Breast epithelium (tissue), 4 donors: Measurements from ENCODE around the gene CYSLTR2. TPM values are rescaled to one million over a fixed set of nuclear protein-coding genes. Genes with fewer than 3 reads are reported as not detected.

Source experiments
- DNase-seq, 2 donors: peaks; one replicate each; pipeline ENCODE4 v3.0.0-alpha.2; 2019; ENCODE audit warnings: low spot score in 2 of 2
- H3K27ac ChIP-seq, 2 donors: fragments of 200-600 bp; sonication (generic) in 1 of 2; one replicate each; pipeline ENCODE4 v1.5.1; 2016 to 2019; ENCODE audit warnings: mild to moderate bottlenecking in 1 of 2
- H3K27me3 ChIP-seq, 2 donors: fragments of 200-600 bp; sonication (generic) in 1 of 2; one replicate each; pipeline versions ENCODE4 v1.5.1 to v1.6.0; 2017 to 2019; ENCODE audit warnings: control low read depth in 1 of 2, mild to moderate bottlenecking in 1 of 2
- H3K36me3 ChIP-seq: fragments of 200-600 bp; one replicate; pipeline ENCODE4 v1.5.1; 2019
- H3K4me1 ChIP-seq, 2 donors: fragments of 200-600 bp; sonication (generic); one replicate each; pipeline ENCODE4 v1.5.1; 2016 to 2019; ENCODE audit warnings: control low read depth in 1 of 2
- H3K4me3 ChIP-seq, 3 donors: fragments of 200-600 bp; sonication (generic); 1 replicate in 2 of 3; 2 replicates in 1 of 3; pipeline ENCODE4 v1.5.1; 2016 to 2019; ENCODE audit warnings: mild to moderate bottlenecking in 3 of 3, moderate library complexity in 2 of 3
- H3K9me3 ChIP-seq, 2 donors: fragments of 200-600 bp; sonication (generic) in 1 of 2; one replicate each; pipeline ENCODE4 v1.5.1; 2016 to 2019; ENCODE audit warnings: control low read depth in 1 of 2
- POLR2A ChIP-seq: fragments of 450-650 bp; IDR thresholded peaks from one replicate; pipeline ENCODE4 v1.6.1; 2016; ENCODE audit warnings: antibody characterized with exemption, mild to moderate bottlenecking, moderate library complexity
- POLR2AphosphoS5 ChIP-seq, 3 donors: sonication (generic); formaldehyde crosslinking; IDR thresholded peaks; one replicate each; pipeline ENCODE4 v1.6.1; 2017; ENCODE audit warnings: antibody characterized with exemption in 3 of 3
- intact Hi-C: fragments of 100-400 bp; cut with DNase I; formaldehyde crosslinking; loops from one replicate; pipeline ENCODE4 v1.15.1; 2023; ENCODE audit warnings: low total_unique reads
- total RNA-seq, 3 donors: library from RNA; depleted of rRNA; stranded (reverse); fragments of >200 nt; gene quantifications; one replicate each; pipeline ENCODE4 v1.1.0, GENCODE V29; 2016
- TF ChIP-seq, protein P1 (sequence below), 3 donors: fragments of 450-650 bp; IDR thresholded peaks; one replicate each; pipeline ENCODE4 v1.5.1; 2016 to 2017; ENCODE audit warnings: antibody characterized with exemption in 3 of 3, mild to moderate bottlenecking in 3 of 3, moderate library complexity in 3 of 3

Gene CYSLTR2
- total RNA-seq, 3 donors from 2014 or later = 0.32 to 1.0 (median 0.33) TPM

DNA sequence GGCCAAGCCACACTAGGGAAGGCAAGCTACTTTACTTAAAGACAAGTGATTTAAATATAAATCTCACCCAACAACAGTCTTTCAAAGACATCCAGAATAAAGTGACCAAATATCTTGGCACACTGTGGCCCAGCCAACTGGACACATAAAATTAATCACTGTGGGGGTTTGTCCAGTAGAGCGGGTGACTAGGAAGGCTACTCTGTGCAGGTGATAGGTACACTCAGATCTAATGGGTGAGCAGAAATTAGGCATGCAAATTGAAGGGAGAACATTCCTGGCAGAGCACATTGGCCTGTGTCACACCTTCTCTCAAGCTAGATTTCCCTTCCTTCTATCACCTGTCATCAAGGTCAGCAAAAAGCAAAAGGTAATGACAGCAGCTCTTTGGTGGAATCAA is 23.4 kb upstream of the CYSLTR2 start:
- TF ChIP-seq POLR2AphosphoS5 (IDR thresholded peaks at IDR 0.05) (no peak), POLR2A (no peak)
- TF ChIP-seq, protein P1, sequence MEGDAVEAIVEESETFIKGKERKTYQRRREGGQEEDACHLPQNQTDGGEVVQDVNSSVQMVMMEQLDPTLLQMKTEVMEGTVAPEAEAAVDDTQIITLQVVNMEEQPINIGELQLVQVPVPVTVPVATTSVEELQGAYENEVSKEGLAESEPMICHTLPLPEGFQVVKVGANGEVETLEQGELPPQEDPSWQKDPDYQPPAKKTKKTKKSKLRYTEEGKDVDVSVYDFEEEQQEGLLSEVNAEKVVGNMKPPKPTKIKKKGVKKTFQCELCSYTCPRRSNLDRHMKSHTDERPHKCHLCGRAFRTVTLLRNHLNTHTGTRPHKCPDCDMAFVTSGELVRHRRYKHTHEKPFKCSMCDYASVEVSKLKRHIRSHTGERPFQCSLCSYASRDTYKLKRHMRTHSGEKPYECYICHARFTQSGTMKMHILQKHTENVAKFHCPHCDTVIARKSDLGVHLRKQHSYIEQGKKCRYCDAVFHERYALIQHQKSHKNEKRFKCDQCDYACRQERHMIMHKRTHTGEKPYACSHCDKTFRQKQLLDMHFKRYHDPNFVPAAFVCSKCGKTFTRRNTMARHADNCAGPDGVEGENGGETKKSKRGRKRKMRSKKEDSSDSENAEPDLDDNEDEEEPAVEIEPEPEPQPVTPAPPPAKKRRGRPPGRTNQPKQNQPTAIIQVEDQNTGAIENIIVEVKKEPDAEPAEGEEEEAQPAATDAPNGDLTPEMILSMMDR (IDR thresholded peaks at IDR 0.05) = no peak
- intact Hi-C loops = no loop called here
- H3K36me3 ChIP-seq = no peaks in the 10 kb centered on the region
- no peak for DNase-seq
- no peaks in the 10 kb centered on the region for H3K27me3 ChIP-seq
- peak overlapping the region; percentile 4 to 88 for H3K27ac ChIP-seq
- H3K4me3 ChIP-seq = no peak overlapping the region
- peaks cover 0 to 4% of the 10 kb centered on the region in 2 donors for H3K4me1 ChIP-seq
- no peaks in the 10 kb centered on the region for H3K9me3 ChIP-seq

DNA sequence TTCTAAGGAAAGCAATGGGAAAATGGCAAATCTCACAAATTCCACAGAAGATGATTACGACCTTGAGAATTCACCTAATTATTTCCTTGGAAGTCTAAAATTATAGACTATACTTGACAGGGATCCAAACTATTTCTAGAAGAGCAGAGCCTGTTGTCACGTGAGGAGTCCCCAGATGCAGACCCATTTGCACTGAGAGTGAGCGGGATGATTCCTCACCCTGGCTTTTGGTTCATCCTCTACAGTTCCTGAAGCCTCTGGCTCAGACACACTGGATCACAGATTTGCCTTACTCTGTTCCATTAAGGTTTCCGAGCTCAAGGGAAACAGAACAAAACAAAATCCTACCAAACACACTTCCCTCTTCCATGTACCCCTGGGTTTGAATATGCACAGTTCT is 23.0 kb upstream of the CYSLTR2 start:
- TF ChIP-seq POLR2A = no peak
- TF ChIP-seq, protein P1 (IDR thresholded peaks at IDR 0.05) = no peak
- no peak for TF ChIP-seq POLR2AphosphoS5 (IDR thresholded peaks at IDR 0.05)
- DNase-seq = no peak
- Histone ChIP-seq H3K36me3 (no peaks in the 10 kb centered on the region), H3K27me3 (no peaks in the 10 kb centered on the region), H3K4me1 (peaks cover 0 to 4% of the 10 kb centered on the region in 2 donors), H3K9me3 (peaks cover 0 to under 1% of the 10 kb centered on the region in 2 donors), H3K4me3 (no peak overlapping the region), H3K27ac (peak overlapping the region; percentile 60 to 88)
- intact Hi-C loops = no loop called here

DNA sequence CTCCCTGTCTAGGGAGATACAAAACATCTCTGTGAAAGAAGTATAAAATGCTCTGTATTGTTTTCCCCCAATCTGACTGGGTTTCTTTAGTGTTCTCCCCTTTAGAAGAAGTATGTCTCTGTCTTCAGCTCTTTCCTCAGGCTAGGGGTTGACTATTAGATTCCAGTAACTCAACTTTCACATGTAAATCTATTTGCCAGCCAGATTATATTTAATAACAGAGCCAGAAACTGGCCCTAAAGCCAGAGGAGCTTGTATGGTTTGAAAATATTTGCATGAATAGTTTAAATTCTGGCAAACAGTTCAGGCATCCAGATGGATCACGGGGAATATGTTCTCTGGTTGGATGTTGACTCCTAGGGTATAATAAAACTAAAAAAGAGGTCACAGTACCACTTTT is 22.3 kb upstream of the CYSLTR2 start:
- Histone ChIP-seq H3K27me3 (no peaks in the 10 kb centered on the region), H3K4me3 (no peak overlapping the region), H3K27ac (peak overlapping the region; percentile 60 to 88), H3K9me3 (peaks cover 6 to 7% of the 10 kb centered on the region in 2 donors), H3K4me1 (peaks cover 0 to 4% of the 10 kb centered on the region in 2 donors), H3K36me3 (no peaks in the 10 kb centered on the region)
- intact Hi-C loops = no loop called here
- DNase-seq = no peak
- TF ChIP-seq, protein P1 (IDR thresholded peaks at IDR 0.05) = no peak
- no peak for TF ChIP-seq POLR2A

DNA sequence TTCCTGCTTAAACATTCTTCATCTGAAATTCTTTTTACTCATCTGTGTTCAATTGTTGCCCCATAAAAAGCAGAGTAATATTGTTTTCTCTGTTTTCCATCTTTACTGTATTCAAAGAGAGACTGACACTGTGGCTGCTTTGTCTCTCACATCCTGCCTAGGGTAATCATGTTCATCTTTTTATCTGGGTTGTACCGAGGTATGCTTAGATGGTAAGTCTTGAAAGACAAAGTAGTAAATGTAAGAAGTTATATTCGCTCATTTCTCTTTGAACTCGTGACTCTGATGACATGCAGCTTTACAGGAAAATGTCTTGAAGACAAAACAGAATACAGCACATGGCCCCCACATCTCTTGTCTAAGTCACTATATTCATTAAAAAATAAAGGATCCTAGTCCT is 20.0 kb upstream of the CYSLTR2 start:
- Histone ChIP-seq H3K4me1 (peaks cover 0 to 4% of the 10 kb centered on the region in 2 donors), H3K9me3 (peaks cover 8 to 13% of the 10 kb centered on the region in 2 donors), H3K4me3 (no peak overlapping the region), H3K27me3 (no peaks in the 10 kb centered on the region), H3K36me3 (no peaks in the 10 kb centered on the region), H3K27ac (peak overlapping the region in 1 of 2 donors; percentile 36)
- TF ChIP-seq POLR2AphosphoS5 (IDR thresholded peaks at IDR 0.05) (no peak), POLR2A (no peak)
- TF ChIP-seq, protein P1 (IDR thresholded peaks at IDR 0.05) = no peak
- DNase-seq = no peak
- intact Hi-C loops = no loop called here

DNA sequence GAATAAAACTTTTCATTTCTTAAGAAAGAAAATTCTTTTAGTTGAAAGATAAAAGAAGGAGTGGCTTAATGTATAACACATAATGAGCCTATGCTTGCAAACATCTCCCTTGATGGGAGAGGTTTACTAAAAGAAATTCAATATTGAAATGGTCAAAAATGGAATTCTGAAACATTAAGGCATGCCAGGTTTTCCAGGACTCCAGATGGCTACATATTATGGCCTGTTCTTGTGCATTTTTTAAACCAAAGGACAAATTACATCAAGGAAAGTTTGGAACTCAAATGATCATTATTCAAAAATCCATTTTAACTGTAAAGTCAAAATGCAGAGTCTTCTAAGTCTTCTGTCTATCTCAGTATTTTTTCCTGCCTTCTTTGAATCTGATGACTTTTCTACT is 19.1 kb upstream of the CYSLTR2 start:
- TF ChIP-seq POLR2A (no peak), POLR2AphosphoS5 (IDR thresholded peaks at IDR 0.05) (no peak)
- TF ChIP-seq, protein P1 (IDR thresholded peaks at IDR 0.05) = no peak
- peaks cover 8 to 13% of the 10 kb centered on the region in 2 donors for H3K9me3 ChIP-seq
- peaks cover 0 to 4% of the 10 kb centered on the region in 2 donors for H3K4me1 ChIP-seq
- intact Hi-C loops = no loop called here
- DNase-seq = no peak
- H3K27me3 ChIP-seq = no peaks in the 10 kb centered on the region
- H3K27ac ChIP-seq = no peak overlapping the region
- no peaks in the 10 kb centered on the region for H3K36me3 ChIP-seq
- no peak overlapping the region for H3K4me3 ChIP-seq
